GM23338 (cell line): Measurements from ENCODE around the gene FAM20A. TPM values are rescaled to one million over a fixed set of nuclear protein-coding genes. Genes with fewer than 3 reads are reported as not detected.
A peak's percentile ranks its signal among the peaks of the same experiment; 100 is the strongest.

Experiments
- ATAC-seq: fragments of 200-7000 bp; cut with Tn5 transposase; 3 replicates; pipeline ENCODE4 v1.9.1; 2020
- DNase-seq: peaks from one replicate; pipeline ENCODE4 v3.0.0-alpha.2; 2015; ENCODE audit warnings: low spot score
- H2AFZ ChIP-seq: fragments of 200-600 bp; sonication (generic); 2 replicates; pipeline ENCODE4 v1.8.0; 2016; ENCODE audit warnings: antibody characterized with exemption, mild to moderate bottlenecking, moderate library complexity
- H3F3A ChIP-seq: fragments of 200-600 bp; sonication (generic); replicated peaks from 2 replicates; pipeline ENCODE4 v1.8.0; 2017; ENCODE audit warnings: antibody characterized with exemption, mixed run types, low read depth
- H3K27ac ChIP-seq: fragments of 200-600 bp; sonication (generic); 2 replicates; pipeline ENCODE4 v1.6.1; 2016; ENCODE audit warnings: low read depth
- H3K27me3 ChIP-seq: fragments of 200-600 bp; sonication (generic); 2 replicates; pipeline ENCODE4 v1.8.0; 2016; ENCODE audit warnings: mild to moderate bottlenecking, mixed run types, moderate library complexity; ENCODE audit not compliant: insufficient read depth
- H3K36me3 ChIP-seq: fragments of 200-600 bp; sonication (generic); 2 replicates; pipeline ENCODE4 v1.8.0; 2016; ENCODE audit warnings: mild to moderate bottlenecking; ENCODE audit not compliant: insufficient read depth
- H3K4me1 ChIP-seq: fragments of 200-600 bp; sonication (generic); 2 replicates; pipeline ENCODE4 v1.8.0; 2016; ENCODE audit warnings: mild to moderate bottlenecking, moderate library complexity; ENCODE audit not compliant: insufficient read depth
- H3K4me2 ChIP-seq: fragments of 200-600 bp; sonication (generic); 2 replicates; pipeline ENCODE4 v1.7.1; 2017; ENCODE audit warnings: mixed run types
- H3K4me3 ChIP-seq: fragments of 200-600 bp; sonication (generic); 2 replicates; pipeline ENCODE4 v1.6.1; 2016; ENCODE audit warnings: mixed run types
- H3K79me2 ChIP-seq: fragments of 200-600 bp; sonication (generic); replicated peaks from 2 replicates; pipeline ENCODE4 v1.8.0; 2017; ENCODE audit warnings: mild to moderate bottlenecking; ENCODE audit not compliant: insufficient read depth
- H3K9me2 ChIP-seq: fragments of 200-600 bp; sonication (generic); 2 replicates; pipeline ENCODE4 v1.8.0; 2017; ENCODE audit not compliant: insufficient read depth
- H4K20me1 ChIP-seq: fragments of 200-600 bp; sonication (generic); replicated peaks from 2 replicates; pipeline ENCODE4 v1.8.0; 2017; ENCODE audit warnings: mild to moderate bottlenecking; ENCODE audit not compliant: insufficient read depth
- H3K27ac Mint-ChIP-seq: 2 replicates; pipeline ENCODE4 v1.8.0; 2020; ENCODE audit warnings: inconsistent platforms, mild to moderate bottlenecking, moderate library complexity, mixed read lengths
- H3K27me3 Mint-ChIP-seq: 3 replicates; pipeline ENCODE4 v1.8.0; 2022; ENCODE audit warnings: low read depth, mild to moderate bottlenecking, moderate library complexity, mixed read lengths, inconsistent platforms; ENCODE audit not compliant: insufficient read depth, poor library complexity
- H3K36me3 Mint-ChIP-seq: 3 replicates; pipeline ENCODE4 v1.8.0; 2021; ENCODE audit warnings: low read depth, mild to moderate bottlenecking, inconsistent platforms, moderate library complexity, mixed read lengths
- H3K4me1 Mint-ChIP-seq: 3 replicates; pipeline ENCODE4 v1.8.0; 2020; ENCODE audit warnings: mild to moderate bottlenecking, inconsistent platforms, mixed read lengths
- H3K4me3 Mint-ChIP-seq: 3 replicates; pipeline ENCODE4 v1.8.0; 2021; ENCODE audit warnings: moderate library complexity, mild to moderate bottlenecking, inconsistent platforms, mixed read lengths
- H3K9me3 Mint-ChIP-seq: 3 replicates; pipeline ENCODE4 v1.8.0; 2020; ENCODE audit warnings: moderate library complexity, mild to moderate bottlenecking, inconsistent platforms, mixed read lengths
- ETS1 ChIP-seq: IDR thresholded peaks from 2 replicates; pipeline ENCODE4 v1.6.1; 2016; ENCODE audit warnings: antibody characterized with exemption
- EZH2 ChIP-seq: fragments of 200-600 bp; sonication (generic); IDR thresholded peaks from one replicate; pipeline ENCODE4 v1.8.0; 2017; ENCODE audit warnings: antibody characterized with exemption, mild to moderate bottlenecking, low read depth; ENCODE audit not compliant: unreplicated experiment
- POLR2AphosphoS5 ChIP-seq: IDR thresholded peaks from 2 replicates; pipeline ENCODE4 v1.6.1; 2016; ENCODE audit warnings: antibody characterized with exemption, low read depth
- ZNF462 ChIP-seq: fragments of 250-450 bp; sonication (Bioruptor Pico); IDR thresholded peaks from 2 replicates; pipeline ENCODE4 v1.5.0; 2020; ENCODE audit warnings: mild to moderate bottlenecking, moderate library complexity
- polyA plus RNA-seq: library from polyadenylated mRNA; unstranded; fragments of >200 nt; fragmentation: Nextera tagmentation; extraction: Ambion mirVana; gene quantifications from 2 replicates; pipeline ENCODE4 v1.2.1, GENCODE V29; 2016
- total RNA-seq: library from RNA; depleted of rRNA; stranded (reverse); fragments of >200 nt; shearing (Covaris generic); gene quantifications from 2 replicates; pipeline ENCODE4 v1.2.3, GENCODE V29; 2014

The FAM20A gene
- total and polyA plus RNA-seq, 2 experiments from 2014 or later = 1.3 to 1.6 TPM

- peak overlapping the region; percentile 94 for H3K4me3 Mint-ChIP-seq
- Histone ChIP-seq H3K9me2 (peaks cover 5% of the 10 kb centered on the region; the same call in 1 of the 2 replicates), H3K4me2 (peak overlapping the region; percentile 93), H3K4me3 (peak overlapping the region; percentile 91), H3F3A (0 out of 2 replicates have a peak, but pooled peaks cover 3% of the 10 kb centered on the region), H3K27ac (peak overlapping the region; percentile 97), H3K27me3 (no peaks in the 10 kb centered on the region), H4K20me1 (peaks cover 18% of the 10 kb centered on the region), H2AFZ (peak overlapping the region; percentile 99), H3K36me3 (peaks cover 17% of the 10 kb centered on the region; the same call in 1 of the 2 replicates), H3K4me1 (peaks cover 26% of the 10 kb centered on the region), H3K79me2 (peaks cover 42% of the 10 kb centered on the region)
- peaks cover 2% of the 10 kb centered on the region; the same call in 1 of the 3 replicates for H3K9me3 Mint-ChIP-seq
- H3K27ac Mint-ChIP-seq = peak overlapping the region; percentile 98
- H3K36me3 Mint-ChIP-seq = peaks cover 20% of the 10 kb centered on the region
- TF ChIP-seq POLR2AphosphoS5 (no peak), ZNF462 (no peak), EZH2 (no peak), ETS1 (0 out of 2 replicates have a peak, but pooled peaks have one; percentile 16)
- H3K4me1 Mint-ChIP-seq = peaks cover 27% of the 10 kb centered on the region
- H3K27me3 Mint-ChIP-seq = peaks cover 8% of the 10 kb centered on the region
- DNase-seq (peak; percentile 83), ATAC-seq (peak; percentile 65)
Measured at GRCh38 chr17:68511671-68512246, 89.4 kb downstream of the FAM20A start.
